ENCODE data around the gene PRDM11. TPM values are rescaled to one million over a fixed set of nuclear protein-coding genes. Genes with fewer than 3 reads are reported as not detected.

PRDM11 gene
- total RNA-seq, 4 donors from 2014 or later = 26.4 to 57.2 (median 29.6) TPM

DNA sequence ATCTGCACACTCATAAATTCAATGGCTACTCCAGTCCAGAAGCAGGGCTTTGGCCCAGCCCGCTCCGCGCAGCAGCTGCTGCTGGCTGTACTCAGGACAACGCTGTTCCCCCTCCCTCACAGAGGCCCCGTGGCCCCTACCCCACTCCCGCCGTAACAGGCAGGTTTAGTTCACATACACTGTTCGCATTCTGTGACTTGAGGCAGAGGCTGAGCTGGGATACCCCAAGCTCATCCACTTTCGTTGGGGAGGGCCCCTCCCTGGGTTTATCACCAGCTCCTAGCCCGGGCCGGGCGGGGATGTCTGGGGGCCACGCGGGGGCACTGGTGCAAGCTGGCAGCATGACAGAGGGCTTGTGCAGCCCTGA, 87.3 kb downstream of the PRDM11 start:
- WGBS, 2 donors (ENCODE audit: low coverage in 1 of 2) = 0 to 94% methylated on average over 1 to 3 of the region's 14 CpGs
- Histone ChIP-seq H3K9me3 (no peaks in the 10 kb centered on the region), H3K27ac (no peak overlapping the region), H3K4me1 (no peaks in the 10 kb centered on the region), H3K4me3 (no peak overlapping the region), H3K36me3 (peaks cover 0 to 4% of the 10 kb centered on the region in 2 donors), H3K27me3 (peaks cover 3% of the 10 kb centered on the region)
- no peak for ATAC-seq
- no peak for TF ChIP-seq CTCF (IDR thresholded peaks at IDR 0.05)
- TF ChIP-seq POLR2AphosphoS5 (IDR thresholded peaks at IDR 0.05) = no peak
- TF ChIP-seq POLR2A (IDR thresholded peaks at IDR 0.05) = no peak
- no peak for TF ChIP-seq EP300 (IDR thresholded peaks at IDR 0.05)

DNA sequence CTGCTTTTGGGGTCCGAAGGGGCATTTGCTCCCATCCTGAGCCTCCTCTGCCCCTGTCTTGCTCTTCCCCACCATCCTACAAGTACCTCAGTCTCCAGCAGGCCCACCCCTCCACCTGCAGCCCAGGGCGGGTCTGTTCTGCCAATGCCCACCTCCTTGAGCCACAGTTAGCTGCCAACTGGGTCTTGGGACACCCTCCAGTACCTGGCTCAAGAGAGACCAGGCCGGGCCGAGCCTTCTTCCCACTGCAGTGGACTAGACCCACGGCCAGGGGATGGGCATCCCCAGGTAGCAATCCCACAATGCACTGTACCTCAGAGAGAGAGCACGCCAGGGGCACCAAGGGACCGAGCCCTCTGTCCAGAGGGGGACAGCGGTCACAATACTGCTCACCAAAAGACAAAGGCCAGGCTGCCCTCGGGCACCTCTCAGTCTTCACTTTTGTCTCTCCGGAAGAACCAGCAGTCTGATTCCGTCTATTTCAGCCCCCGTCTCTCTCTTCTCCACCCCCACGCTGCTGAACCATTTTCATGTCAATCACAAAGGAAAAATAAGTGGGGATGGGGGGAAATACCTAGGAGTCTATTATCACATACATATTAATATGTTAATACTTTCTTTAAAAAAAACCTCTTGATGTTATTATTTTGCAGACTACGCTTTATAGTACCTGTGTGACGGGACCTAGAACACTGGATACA, 88.0 kb downstream of the PRDM11 start:
- Histone ChIP-seq H3K27me3 (peaks cover 6% of the 10 kb centered on the region), H3K4me1 (no peaks in the 10 kb centered on the region), H3K27ac (no peak overlapping the region), H3K4me3 (no peak overlapping the region), H3K9me3 (peaks cover 0 to 3% (median 0%) of the 10 kb centered on the region in 3 donors), H3K36me3 (no peaks in the 10 kb centered on the region)
- no peak for ATAC-seq
- 95 to 98% methylated on average over 6 to 8 of the region's 15 CpGs for WGBS, 2 donors (ENCODE audit: low coverage in 1 of 2)
- no peak for TF ChIP-seq EP300 (IDR thresholded peaks at IDR 0.05)
- no peak for TF ChIP-seq POLR2A (IDR thresholded peaks at IDR 0.05)
- no peak for TF ChIP-seq CTCF (IDR thresholded peaks at IDR 0.05)
- TF ChIP-seq POLR2AphosphoS5 (IDR thresholded peaks at IDR 0.05) = no peak

DNA sequence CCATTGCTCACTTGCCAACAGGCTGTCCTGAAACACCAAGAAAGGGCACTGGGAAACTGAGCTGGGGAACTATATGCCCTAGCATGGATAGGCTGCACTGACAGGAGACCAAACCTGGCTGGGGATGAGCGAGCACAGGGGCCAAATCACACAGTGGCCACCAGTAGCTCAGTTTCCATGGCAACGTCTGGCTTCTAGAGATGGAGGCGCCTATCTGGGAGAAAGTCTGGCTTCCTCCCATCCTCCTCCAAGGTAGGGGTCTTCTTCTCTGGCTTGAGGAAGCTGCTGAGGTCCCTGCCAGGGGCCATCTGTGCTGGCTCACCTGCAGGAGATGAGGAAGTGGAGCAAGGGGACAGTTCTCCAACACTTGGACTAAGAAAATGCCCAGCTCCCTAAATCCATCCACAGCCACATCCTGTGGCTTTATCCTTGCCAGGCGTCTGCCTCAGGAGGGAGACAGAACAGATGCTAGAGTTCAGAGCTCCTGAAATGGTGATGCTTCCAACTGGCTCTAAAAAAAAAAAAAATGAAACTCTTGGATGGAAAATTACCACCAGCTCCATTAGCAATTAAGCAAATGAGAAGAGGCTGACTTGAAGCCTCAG, 91.4 kb downstream of the PRDM11 start:
- ATAC-seq = no peak
- TF ChIP-seq EP300 (IDR thresholded peaks at IDR 0.05) (no peak), POLR2AphosphoS5 (IDR thresholded peaks at IDR 0.05) (no peak), CTCF (IDR thresholded peaks at IDR 0.05) (no peak), POLR2A (IDR thresholded peaks at IDR 0.05) (no peak)
- WGBS, 2 donors (ENCODE audit: low coverage in 1 of 2) = 20% methylated on average over 1 of the region's 4 CpGs; no CpG with 5 or more reads in 1 of the 2 donors
- H3K36me3 ChIP-seq = no peaks in the 10 kb centered on the region
- H3K4me3 ChIP-seq = no peak overlapping the region
- no peaks in the 10 kb centered on the region for H3K4me1 ChIP-seq
- H3K27ac ChIP-seq = no peak overlapping the region
- H3K9me3 ChIP-seq = peaks cover 0 to 11% (median 0%) of the 10 kb centered on the region in 3 donors
- H3K27me3 ChIP-seq = peaks cover 7% of the 10 kb centered on the region

DNA sequence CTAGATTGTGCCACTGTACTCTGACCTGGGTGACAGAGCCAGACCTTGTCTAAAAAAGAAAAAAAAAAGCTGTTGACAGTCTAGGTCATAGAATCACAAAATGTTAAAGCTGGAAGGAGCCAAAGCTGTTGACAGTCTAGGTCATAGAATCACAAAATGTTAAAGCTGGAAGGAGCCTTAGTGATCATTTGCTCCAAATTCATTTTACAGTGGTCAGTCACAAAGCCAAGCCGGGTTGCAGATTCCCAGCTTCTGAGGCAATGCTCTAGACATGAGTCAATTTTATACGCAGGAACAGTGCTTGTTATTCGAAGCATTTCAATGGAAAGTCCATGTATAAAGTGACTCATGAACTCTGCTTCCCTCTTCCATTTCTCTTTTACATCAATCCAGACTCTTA, 92.3 kb downstream of the PRDM11 start:
- Histone ChIP-seq H3K27me3 (peaks cover 7% of the 10 kb centered on the region), H3K36me3 (no peaks in the 10 kb centered on the region), H3K4me3 (no peak overlapping the region), H3K9me3 (peaks cover 0 to 11% (median 0%) of the 10 kb centered on the region in 3 donors), H3K27ac (no peak overlapping the region), H3K4me1 (no peaks in the 10 kb centered on the region)
- no peak for ATAC-seq
- 32 to 40% methylated on average over 1 to 3 of the region's 3 CpGs for WGBS, 2 donors (ENCODE audit: low coverage in 1 of 2)
- TF ChIP-seq POLR2A (IDR thresholded peaks at IDR 0.05) = no peak
- no peak for TF ChIP-seq EP300 (IDR thresholded peaks at IDR 0.05)
- TF ChIP-seq POLR2AphosphoS5 (IDR thresholded peaks at IDR 0.05) = no peak
- TF ChIP-seq CTCF (IDR thresholded peaks at IDR 0.05) = no peak

GRCh38 chr11:45239733-45240132, 93.3 kb downstream of the PRDM11 start:
- ATAC-seq = no peak
- Histone ChIP-seq H3K4me3 (no peak overlapping the region), H3K27ac (no peak overlapping the region), H3K9me3 (peaks cover 0 to 11% (median 0%) of the 10 kb centered on the region in 3 donors), H3K27me3 (peaks cover 7% of the 10 kb centered on the region), H3K4me1 (no peaks in the 10 kb centered on the region), H3K36me3 (no peaks in the 10 kb centered on the region)
- TF ChIP-seq POLR2A (IDR thresholded peaks at IDR 0.05) (no peak), EP300 (IDR thresholded peaks at IDR 0.05) (no peak), CTCF (IDR thresholded peaks at IDR 0.05) (no peak), POLR2AphosphoS5 (IDR thresholded peaks at IDR 0.05) (no peak)
- 89% methylated on average over 1 of the region's 1 CpG; no CpG with 5 or more reads in 1 of the 2 donors for WGBS, 2 donors (ENCODE audit: low coverage in 1 of 2)
